ENCODE results near the gene MOK. TPM values are rescaled to one million over a fixed set of nuclear protein-coding genes. Genes with fewer than 3 reads are reported as not detected.

Gene MOK
- total RNA-seq, 1 donor from 2014 or later, result 28.1 TPM

DNA sequence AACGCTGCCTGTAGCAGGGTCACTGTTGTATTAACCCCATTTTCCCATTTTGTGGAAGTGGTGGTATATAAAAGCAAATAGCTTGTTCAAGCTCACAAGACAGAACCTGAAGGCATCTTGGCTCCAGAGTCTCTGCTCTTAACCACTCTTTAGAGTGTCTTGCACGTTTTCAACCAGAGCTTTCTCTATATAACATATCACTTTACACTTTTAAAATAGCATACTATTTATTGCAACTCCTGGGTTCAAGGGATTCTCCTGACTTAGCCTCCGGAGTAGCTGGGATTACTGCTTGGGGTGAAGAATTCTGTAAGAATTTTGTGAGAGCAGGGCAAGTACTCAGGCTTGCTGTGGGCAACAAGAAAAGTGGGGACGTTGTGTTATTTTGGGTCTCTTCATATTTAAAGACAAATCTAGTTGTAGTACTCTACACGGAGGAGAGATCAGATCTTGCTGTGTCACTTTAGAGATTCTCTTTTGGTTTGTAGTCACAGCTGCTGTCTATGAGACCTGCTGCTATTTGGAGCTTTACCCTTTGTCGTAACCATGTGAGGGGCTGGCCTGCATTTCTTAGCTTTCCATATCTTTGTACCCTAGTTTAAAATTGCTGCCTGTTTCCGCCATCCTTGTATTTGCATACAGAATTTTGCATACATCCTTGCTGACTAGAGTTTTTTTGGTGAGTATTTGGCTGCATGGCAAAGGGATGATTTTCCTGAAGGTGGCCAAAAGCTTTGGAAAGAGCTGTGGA is 124.5 kb downstream of the MOK start:
- no peak for DNase-seq

Other genes starting within 250 kb of the MOK start
- 317 TPM for gene HSP90AA1, start 218.1 kb downstream of the MOK start, total RNA-seq
- gene WDR20, start 165.3 kb downstream of the MOK start, total RNA-seq, result 36.0 TPM
- gene ZNF839, start 14.6 kb upstream of the MOK start, total RNA-seq, result 12.6 TPM
- gene CINP, start 57.7 kb upstream of the MOK start, total RNA-seq, result 23.1 TPM
- 15.9 TPM for gene TECPR2, start 57.8 kb upstream of the MOK start, total RNA-seq
- 5.9 TPM for gene ANKRD9, start 204.6 kb upstream of the MOK start, total RNA-seq